ENCODE measurements around the gene HPS4.
"Not testable (repeated sequence)": the region's sequence is repeated elsewhere in the genome, so short reads cannot be mapped to it uniquely, and the experiment has no call there.

Gene HPS4

DNA sequence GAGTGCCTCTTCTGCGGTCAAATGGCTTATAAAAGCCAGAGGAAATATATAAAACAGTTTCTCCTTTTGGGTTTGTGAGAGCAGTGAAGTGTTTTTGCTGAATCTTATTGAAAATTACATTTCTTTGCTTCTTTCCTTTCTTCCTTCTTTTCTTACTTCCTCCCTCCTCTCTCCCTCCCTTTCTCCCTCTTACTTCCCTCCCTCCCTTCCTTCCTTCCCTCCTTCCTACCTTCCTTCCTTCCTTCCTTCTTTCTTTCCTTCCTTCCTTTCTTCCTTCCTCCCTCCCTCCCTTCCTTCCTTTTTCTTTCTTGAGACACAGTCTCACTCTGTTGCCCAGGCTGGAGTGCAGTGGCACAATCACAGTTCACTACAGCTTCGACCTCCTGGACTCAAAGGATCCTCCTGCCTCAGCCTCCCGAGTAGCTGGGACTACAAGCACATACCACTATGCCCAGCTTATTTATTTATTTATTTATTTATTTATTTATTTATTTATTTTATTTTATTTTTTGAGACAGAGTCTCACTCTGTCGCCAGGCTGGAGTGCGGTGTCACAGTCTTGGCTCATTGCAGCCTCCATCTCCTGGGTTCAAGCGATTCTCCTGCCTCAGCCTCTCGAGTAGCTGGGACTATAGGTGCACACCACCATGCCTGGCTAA lies 74.9 kb downstream of the HPS4 start:
- not testable (repeated sequence) for H3K36me3 ChIP-seq (ENCODE audit: control insufficient read depth, insufficient read depth, low read length); H3K4me1 ChIP-seq (ENCODE audit: control insufficient read depth, insufficient read depth, low read length); H3K9ac ChIP-seq (ENCODE audit: low read depth, low read length); H3K27me3 ChIP-seq (ENCODE audit: control insufficient read depth, insufficient read depth, low read length); H3K27ac ChIP-seq (ENCODE audit: low read depth, low read length); H3K4me3 ChIP-seq (ENCODE audit: low read depth, low read length); H3K9me3 ChIP-seq (ENCODE audit: control insufficient read depth, insufficient read depth, low read length)

DNA sequence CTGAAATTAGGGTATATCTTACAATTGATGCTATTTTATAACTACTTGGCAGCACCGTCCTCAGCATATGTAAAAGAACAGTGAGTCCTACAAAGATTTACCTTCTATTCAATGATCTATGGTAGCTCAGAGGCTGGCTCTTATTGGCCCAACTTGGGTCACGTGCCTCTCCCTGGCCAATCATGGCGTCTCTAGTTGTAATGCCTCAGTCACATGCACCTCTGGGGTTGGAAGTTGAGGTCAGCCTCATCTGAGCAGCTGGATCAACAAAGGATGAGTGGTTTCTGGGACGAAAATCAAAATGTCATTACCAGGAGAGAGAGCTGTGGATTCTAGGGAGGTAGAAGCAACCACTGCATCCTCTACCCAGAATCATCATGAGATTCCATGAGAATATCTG lies 77.5 kb downstream of the HPS4 start:
- Histone ChIP-seq H3K27me3 (ENCODE audit: control insufficient read depth, insufficient read depth, low read length) (no peaks in the 10 kb centered on the region), H3K4me3 (ENCODE audit: low read depth, low read length) (no peak overlapping the region), H3K27ac (ENCODE audit: low read depth, low read length) (no peak overlapping the region), H3K4me1 (ENCODE audit: control insufficient read depth, insufficient read depth, low read length) (peaks cover 8% of the 10 kb centered on the region; the same call in 1 of the 2 replicates), H3K36me3 (ENCODE audit: control insufficient read depth, insufficient read depth, low read length) (no peaks in the 10 kb centered on the region), H3K9ac (ENCODE audit: low read depth, low read length) (no peak overlapping the region), H3K9me3 (ENCODE audit: control insufficient read depth, insufficient read depth, low read length) (no peaks in the 10 kb centered on the region)

DNA sequence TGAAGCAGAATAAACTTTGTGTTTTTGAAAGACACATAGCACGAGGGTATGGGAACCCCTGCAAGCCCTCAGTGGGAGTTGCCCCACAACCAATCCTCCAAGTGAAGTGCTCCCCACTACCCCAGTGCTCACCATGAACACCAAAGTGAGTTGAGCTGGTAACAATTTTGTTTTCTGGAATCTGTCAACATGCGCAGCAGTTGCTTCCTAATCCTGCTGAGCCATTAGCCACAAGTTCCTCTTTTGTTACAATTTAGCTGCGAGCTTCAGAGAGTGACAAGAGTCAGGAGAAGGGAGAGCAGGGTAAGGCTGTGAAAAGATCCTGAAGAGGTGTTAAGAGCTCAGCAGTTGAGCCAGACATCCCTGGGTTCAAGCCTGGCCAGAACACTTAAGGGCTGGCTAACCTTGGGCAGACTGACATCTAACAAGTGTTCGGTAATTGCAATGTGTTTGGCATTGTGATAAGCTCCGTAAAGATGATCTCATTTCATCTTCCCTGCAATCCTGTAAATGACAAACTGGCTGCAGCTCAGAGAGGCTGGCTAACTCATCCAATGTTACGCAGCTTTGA lies 78.6 kb downstream of the HPS4 start:
- Histone ChIP-seq H3K4me3 (ENCODE audit: low read depth, low read length) (no peak overlapping the region), H3K9ac (ENCODE audit: low read depth, low read length) (no peak overlapping the region)

DNA sequence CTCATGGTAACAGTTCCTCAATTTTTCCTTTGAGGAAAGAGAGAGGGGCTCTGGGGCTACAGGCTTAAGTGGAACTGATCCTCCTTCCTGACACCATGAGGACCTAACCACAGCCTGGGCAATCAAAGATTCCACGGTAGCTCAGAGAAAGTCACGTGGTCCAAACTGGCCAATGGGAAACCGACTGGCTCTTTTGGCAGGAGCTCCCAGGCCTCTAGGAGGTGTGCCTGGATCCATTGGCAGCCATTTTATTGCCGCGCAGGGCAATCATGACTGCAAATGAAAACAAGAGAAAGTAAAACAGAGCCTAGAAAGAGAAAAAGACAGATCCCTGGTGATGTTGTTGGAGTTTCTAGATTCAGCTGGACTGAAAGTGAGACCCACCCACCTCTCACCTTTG lies 81.9 kb downstream of the HPS4 start:
- H3K4me3 ChIP-seq (ENCODE audit: low read depth, low read length): no peak overlapping the region
- H3K27ac ChIP-seq (ENCODE audit: low read depth, low read length): no peak overlapping the region
- no peaks in the 10 kb centered on the region for H3K27me3 ChIP-seq (ENCODE audit: control insufficient read depth, insufficient read depth, low read length)
- no peaks in the 10 kb centered on the region for H3K9me3 ChIP-seq (ENCODE audit: control insufficient read depth, insufficient read depth, low read length)
- peaks cover 8% of the 10 kb centered on the region; the same call in 1 of the 2 replicates for H3K4me1 ChIP-seq (ENCODE audit: control insufficient read depth, insufficient read depth, low read length)
- H3K36me3 ChIP-seq (ENCODE audit: control insufficient read depth, insufficient read depth, low read length): no peaks in the 10 kb centered on the region
- no peak overlapping the region for H3K9ac ChIP-seq (ENCODE audit: low read depth, low read length)

More for the DNA sequence above, 78.6 kb downstream of the HPS4 start:
- Histone ChIP-seq H3K36me3 (ENCODE audit: control insufficient read depth, insufficient read depth, low read length) (no peaks in the 10 kb centered on the region), H3K27ac (ENCODE audit: low read depth, low read length) (peak overlapping the region; percentile 74), H3K4me1 (ENCODE audit: control insufficient read depth, insufficient read depth, low read length) (peaks cover 8% of the 10 kb centered on the region; the same call in 1 of the 2 replicates), H3K27me3 (ENCODE audit: control insufficient read depth, insufficient read depth, low read length) (no peaks in the 10 kb centered on the region), H3K9me3 (ENCODE audit: control insufficient read depth, insufficient read depth, low read length) (no peaks in the 10 kb centered on the region)
